Effector memory CD8-positive, alpha-beta T cell (primary cell): ENCODE results near the gene CES2.
A peak's percentile ranks its signal among the peaks of the same experiment; 100 is the strongest.
"Not testable (repeated sequence)": the region's sequence is repeated elsewhere in the genome, so short reads cannot be mapped to it uniquely, and the experiment has no call there.

Experiments
- ATAC-seq: fragments of 150-1000 bp; cut with Tn5 transposase; replicated peaks from 2 replicates; pipeline ENCODE4 v1.10.0; 2021; ENCODE audit warnings: mild to moderate bottlenecking, moderate library complexity
- DNase-seq, 3 experiments: peaks; one replicate each; pipeline ENCODE4 v3.0.0; 2021
- H3K27ac Mint-ChIP-seq, 2 donors: one replicate each; pipeline ENCODE4 v1.8.0; 2022; ENCODE audit warnings: mild to moderate bottlenecking in 2 of 2, mixed read lengths in 2 of 2, moderate library complexity in 2 of 2
- H3K27me3 Mint-ChIP-seq, 2 donors: one replicate each; pipeline ENCODE4 v1.8.0; 2022; ENCODE audit warnings: mixed read lengths in 2 of 2
- H3K36me3 Mint-ChIP-seq: one replicate; pipeline ENCODE4 v1.8.0; 2022; ENCODE audit warnings: mild to moderate bottlenecking, moderate library complexity, mixed read lengths; ENCODE audit not compliant: insufficient read depth
- H3K4me1 Mint-ChIP-seq, 2 donors: one replicate each; pipeline ENCODE4 v1.8.0; 2022; ENCODE audit warnings: low read depth in 2 of 2, mixed read lengths in 2 of 2
- H3K4me3 Mint-ChIP-seq, 2 donors: one replicate each; pipeline ENCODE4 v1.8.0; 2022; ENCODE audit warnings: mild to moderate bottlenecking in 2 of 2, mixed read lengths in 2 of 2, moderate library complexity in 2 of 2
- H3K9me3 Mint-ChIP-seq, 2 donors: one replicate each; pipeline ENCODE4 v1.8.0; 2022; ENCODE audit warnings: mixed read lengths in 2 of 2

Gene CES2

DNA sequence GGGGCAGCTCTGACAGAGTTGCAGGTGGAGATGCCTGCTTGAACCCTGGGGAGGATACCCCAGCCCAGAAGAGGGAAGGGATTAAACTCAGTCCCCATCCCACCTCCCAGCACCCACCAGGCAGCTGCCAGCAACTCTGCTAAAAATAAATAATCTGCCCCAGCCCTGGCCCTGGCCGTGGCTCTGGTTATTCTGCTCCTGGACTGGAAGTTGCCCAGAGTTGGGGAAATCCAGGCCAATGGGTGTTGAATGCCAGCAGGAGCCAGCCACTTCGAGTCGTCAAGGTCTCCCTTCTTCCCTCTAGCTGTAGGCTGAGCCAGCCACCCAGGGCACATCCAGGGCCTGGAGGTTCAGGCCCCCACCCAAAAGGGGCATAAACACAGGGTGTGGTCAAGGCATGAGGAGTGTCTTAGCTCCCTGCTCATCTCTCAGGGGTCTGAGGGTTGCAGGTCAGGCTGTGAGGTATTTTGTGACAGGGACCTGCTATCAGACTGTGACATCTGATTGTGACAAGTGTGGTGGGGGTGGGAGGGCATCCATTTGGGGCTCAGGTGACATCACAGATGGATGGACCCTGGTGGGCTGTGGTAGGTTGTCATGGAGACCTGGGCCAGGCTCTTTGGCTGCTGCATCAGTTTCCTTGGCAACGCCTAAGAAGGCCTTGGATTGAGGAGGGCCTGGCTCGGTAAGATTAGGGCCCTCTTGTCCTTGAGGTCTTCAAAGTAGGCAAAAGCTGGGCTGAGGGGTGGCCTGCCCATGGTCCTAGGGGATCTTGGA is 9.0 kb upstream of the CES2 start:
- ATAC-seq (no peak), DNase-seq (no peak)
- Mint-ChIP-seq H3K9me3 (no peaks in the 10 kb centered on the region), H3K4me1 (peaks cover 0 to 11% of the 10 kb centered on the region in 2 donors), H3K36me3 (peaks cover 5% of the 10 kb centered on the region), H3K27me3 (peaks cover 25 to 42% of the 10 kb centered on the region in 2 donors), H3K27ac (peak overlapping the region in 1 of 2 donors; percentile 59), H3K4me3 (peak overlapping the region; percentile 68 to 75)

- no peaks in the 10 kb centered on the region for H3K9me3 Mint-ChIP-seq
- H3K36me3 Mint-ChIP-seq: peaks cover 9% of the 10 kb centered on the region
- ATAC-seq (no peak), DNase-seq (no peak)
- H3K4me1 Mint-ChIP-seq: peaks cover 4 to 13% of the 10 kb centered on the region in 2 donors
- peaks cover 25 to 37% of the 10 kb centered on the region in 2 donors for H3K27me3 Mint-ChIP-seq
- no peak overlapping the region for H3K4me3 Mint-ChIP-seq
- no peak overlapping the region for H3K27ac Mint-ChIP-seq
These were observed 8.3 kb upstream of the CES2 start for GRCh38 chr16:66926961-66927436.

DNA sequence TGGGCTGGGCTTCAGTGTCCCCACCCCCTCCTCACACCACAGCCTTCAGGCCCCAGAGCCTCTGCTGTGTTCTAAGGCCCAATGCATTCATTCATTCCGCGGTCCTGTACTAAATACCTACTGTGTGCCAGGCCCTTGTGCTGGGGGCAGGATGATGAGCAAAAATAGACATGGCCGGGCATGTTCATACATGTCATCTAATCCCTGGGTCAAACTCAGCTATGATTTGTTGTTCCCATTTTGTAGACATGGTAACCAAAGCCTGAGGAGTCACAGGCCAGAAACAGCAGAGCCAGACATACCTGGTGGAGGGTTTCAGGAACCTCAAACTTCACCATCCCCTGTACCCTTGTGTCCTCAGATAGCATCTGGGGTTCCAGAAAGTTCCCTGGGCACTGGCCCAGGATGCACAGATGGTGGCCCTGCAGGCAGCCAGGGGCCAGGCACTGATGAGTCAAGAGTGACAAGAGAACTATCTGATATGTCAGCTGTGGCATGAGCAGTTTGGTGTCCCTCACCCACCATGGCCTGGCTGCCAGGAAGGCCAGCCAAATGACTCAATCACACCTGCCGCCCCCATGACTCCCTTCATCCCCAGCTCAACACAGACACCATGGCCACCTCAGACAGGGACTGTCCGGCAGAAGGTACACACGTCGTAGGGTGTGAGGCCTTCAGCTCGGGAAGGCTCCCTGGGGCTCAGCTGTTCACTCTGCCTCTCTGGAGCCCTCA is 7.2 kb upstream of the CES2 start:
- ATAC-seq (no peak), DNase-seq (no peak)
- Mint-ChIP-seq H3K27me3 (peaks cover 22 to 33% of the 10 kb centered on the region in 2 donors), H3K27ac (peak overlapping the region in 1 of 2 donors; percentile 49), H3K36me3 (peaks cover 16% of the 10 kb centered on the region), H3K9me3 (no peaks in the 10 kb centered on the region), H3K4me3 (no peak overlapping the region), H3K4me1 (peaks cover 15 to 24% of the 10 kb centered on the region in 2 donors)

DNA sequence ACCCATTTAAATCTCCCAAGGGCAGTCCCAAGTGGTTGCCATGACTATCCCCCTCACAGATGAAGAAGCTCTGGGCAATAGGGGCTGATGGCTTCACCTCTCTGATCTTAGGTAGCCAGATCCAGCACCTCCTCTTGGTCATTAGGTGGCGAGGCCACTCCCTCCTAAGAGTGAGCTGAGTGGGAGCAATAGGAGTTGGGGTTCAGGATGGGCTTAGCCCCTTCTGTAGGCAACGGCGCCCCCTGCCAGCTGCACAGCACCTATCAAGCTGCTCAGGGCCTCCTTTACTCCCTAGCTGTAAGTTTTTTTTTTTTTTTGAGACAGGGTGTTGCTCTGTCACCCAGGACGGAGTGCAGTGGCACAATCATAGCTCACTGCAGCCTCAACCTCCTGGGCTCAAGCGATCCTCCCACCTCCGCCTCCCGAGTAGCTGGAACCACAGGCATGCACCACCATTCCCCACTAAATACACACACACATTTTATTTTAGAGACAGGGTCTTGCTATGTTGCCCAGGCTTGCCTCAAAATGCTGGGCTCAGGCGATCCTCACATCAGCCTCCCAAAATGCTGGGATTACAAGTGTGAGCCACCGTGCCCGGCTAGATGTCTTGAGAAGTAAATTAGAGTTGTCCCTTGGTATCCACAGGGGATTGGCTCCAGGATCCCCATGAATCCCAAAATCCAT is 6.5 kb upstream of the CES2 start:
- Mint-ChIP-seq H3K36me3 (peaks cover 23% of the 10 kb centered on the region), H3K27me3 (peaks cover 15 to 26% of the 10 kb centered on the region in 2 donors), H3K27ac (peak overlapping the region in 1 of 2 donors; percentile 49), H3K4me1 (peaks cover 23 to 31% of the 10 kb centered on the region in 2 donors), H3K4me3 (no peak overlapping the region), H3K9me3 (no peaks in the 10 kb centered on the region)
- DNase-seq (peak in 1 of 3 experiments; percentile 21), ATAC-seq (peak; percentile 27)

DNA sequence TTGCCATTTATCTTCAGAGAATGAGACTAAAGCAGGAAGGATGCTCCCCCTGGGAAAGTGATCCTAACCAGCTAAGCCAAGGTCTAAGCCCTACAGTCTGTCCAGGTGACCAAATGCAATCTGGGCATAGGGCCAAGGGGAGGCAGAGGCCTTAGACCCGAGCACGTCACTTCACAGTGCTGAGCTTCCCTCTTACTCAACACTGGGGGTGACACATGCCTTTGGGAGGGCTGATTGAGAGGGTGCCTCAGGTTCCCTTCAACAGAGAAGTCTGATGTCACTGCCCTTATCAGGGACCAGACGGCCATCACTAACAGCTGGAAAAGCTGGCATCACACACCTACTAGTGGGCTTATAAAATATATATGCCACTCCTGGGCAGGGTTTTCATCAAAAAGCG is 5.1 kb upstream of the CES2 start:
- peaks cover 9 to 12% of the 10 kb centered on the region in 2 donors for H3K27me3 Mint-ChIP-seq
- peaks cover 34 to 38% of the 10 kb centered on the region in 2 donors for H3K4me1 Mint-ChIP-seq

DNA sequence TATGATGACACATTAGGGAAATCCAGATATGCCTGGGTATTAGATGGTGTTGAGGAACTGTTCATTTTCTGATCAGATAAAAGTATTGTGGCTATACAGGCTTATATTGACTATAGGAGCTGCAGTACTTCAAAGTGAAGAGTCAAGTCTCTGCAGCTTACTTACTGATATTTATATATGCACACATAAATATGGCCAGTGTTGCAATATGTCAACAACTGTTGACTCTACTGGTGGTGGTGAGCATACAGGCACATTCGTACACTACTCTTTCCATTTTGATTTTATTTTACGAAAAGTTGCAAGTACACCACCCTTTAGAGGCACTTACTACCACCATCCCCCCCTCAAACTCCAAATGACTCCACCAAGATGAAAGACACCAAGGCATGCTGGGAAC is 3.7 kb upstream of the CES2 start:
- Mint-ChIP-seq H3K9me3 (no peaks in the 10 kb centered on the region), H3K4me3 (no peak overlapping the region), H3K36me3 (peaks cover 33% of the 10 kb centered on the region), H3K4me1 (peaks cover 43 to 48% of the 10 kb centered on the region in 2 donors), H3K27me3 (no peaks in the 10 kb centered on the region), H3K27ac (peak overlapping the region in 1 of 2 donors; percentile 98)
- ATAC-seq: no peak
- no peak for DNase-seq

More for the DNA sequence above, 5.1 kb upstream of the CES2 start:
- DNase-seq (no peak), ATAC-seq (no peak)
- H3K36me3 Mint-ChIP-seq: peaks cover 33% of the 10 kb centered on the region
- peak overlapping the region in 1 of 2 donors; percentile 41 for H3K27ac Mint-ChIP-seq
- no peak overlapping the region for H3K4me3 Mint-ChIP-seq
- H3K9me3 Mint-ChIP-seq: no peaks in the 10 kb centered on the region

GRCh38 chr16:66932076-66932475 is 3.2 kb upstream of the CES2 start:
- Mint-ChIP-seq H3K27me3 (no peaks in the 10 kb centered on the region), H3K4me3 (peak overlapping the region in 1 of 2 donors; percentile 100), H3K4me1 (peaks cover 45 to 51% of the 10 kb centered on the region in 2 donors), H3K36me3 (peaks cover 33% of the 10 kb centered on the region), H3K9me3 (no peaks in the 10 kb centered on the region), H3K27ac (peak overlapping the region; percentile 98)
- DNase-seq: no peak
- no peak for ATAC-seq

DNA sequence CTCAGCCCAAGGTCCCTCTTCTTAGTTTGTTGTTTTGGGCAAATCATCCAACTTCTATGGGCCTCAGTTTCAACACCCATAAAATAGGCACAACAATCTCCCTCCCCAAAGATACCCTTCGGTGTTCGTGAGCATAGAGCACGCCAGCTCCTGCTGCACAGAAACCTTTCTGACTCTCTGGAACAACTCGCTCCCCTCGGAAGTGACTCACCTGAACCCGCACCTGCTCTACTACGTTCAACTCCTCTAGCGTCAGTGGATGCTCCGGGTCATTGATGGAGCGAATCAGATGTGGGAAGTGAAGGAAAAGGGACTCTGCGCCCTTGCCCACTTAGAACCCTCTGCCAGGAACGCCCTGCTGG is 1.6 kb upstream of the CES2 start:
- Mint-ChIP-seq H3K4me1 (peaks cover 46 to 57% of the 10 kb centered on the region in 2 donors), H3K9me3 (no peaks in the 10 kb centered on the region), H3K27ac (peak overlapping the region; percentile 98), H3K36me3 (peaks cover 38% of the 10 kb centered on the region), H3K4me3 (peak overlapping the region; percentile 99 to 100), H3K27me3 (no peaks in the 10 kb centered on the region)
- peak; percentile 40 for ATAC-seq
- peak in 1 of 3 experiments; percentile 10 for DNase-seq

DNA sequence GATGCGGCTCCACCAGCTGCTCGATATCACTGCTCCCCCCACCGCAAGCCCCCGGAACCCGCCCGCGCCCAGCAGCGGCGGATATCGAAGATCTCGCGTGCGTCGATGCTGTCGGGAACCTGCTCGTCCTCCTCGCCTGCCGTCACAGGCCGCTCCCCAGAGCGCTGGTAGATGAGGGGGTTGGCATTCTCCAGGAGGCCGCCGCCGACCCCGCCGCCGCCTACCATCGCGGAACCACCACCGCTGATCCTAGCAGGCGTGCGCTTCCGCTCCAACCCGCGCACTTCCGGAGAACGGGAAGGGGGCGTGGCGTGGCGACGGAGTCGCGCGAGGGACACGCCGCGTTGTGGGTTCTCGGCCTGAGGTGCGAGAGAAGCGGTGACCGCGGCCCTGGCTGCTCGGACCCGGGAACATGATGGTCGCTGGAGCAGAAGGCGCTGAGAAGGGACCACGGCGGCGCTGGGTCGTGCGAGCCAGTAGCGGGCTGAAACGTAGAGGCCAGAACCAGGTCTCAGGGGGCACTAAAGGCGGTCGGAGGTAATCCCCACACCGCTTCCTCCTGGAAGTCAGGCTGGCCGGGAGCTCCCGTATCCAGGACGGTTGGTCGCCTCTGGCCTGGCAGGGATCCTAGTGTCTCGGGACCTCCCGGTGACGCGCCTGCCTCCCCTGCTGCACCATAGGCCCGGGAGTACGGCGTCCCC is 1.0 kb upstream of the CES2 start, which contains the start of gene CIAO2B:
CIAO2B (minus strand) TSS at position 265 of the 701 bp plus-strand sequence; CDS start at position 227, 38 bp downstream.
- Mint-ChIP-seq H3K36me3 (peaks cover 38% of the 10 kb centered on the region), H3K4me3 (peak within 1 kb of the TSS; percentile 99 to 100), H3K9me3 (no peaks in the 10 kb centered on the region), H3K27me3 (no peaks in the 10 kb centered on the region), H3K4me1 (peaks cover 46 to 57% of the 10 kb centered on the region in 2 donors), H3K27ac (peak within 1 kb of the TSS; percentile 98)
- DNase-seq (peak; percentile 86 to 89 (median 88)), ATAC-seq (peak; percentile 93)

GRCh38 chr16:66934839-66935313 is 440 bp upstream of the CES2 start:
- H3K9me3 Mint-ChIP-seq, H3K27me3 Mint-ChIP-seq, DNase-seq, ATAC-seq: not testable (repeated sequence)
- Mint-ChIP-seq H3K4me3 (peak overlapping the region; percentile 99 to 100), H3K4me1 (peaks cover 46 to 57% of the 10 kb centered on the region in 2 donors), H3K27ac (peak overlapping the region; percentile 98), H3K36me3 (peaks cover 38% of the 10 kb centered on the region)

DNA sequence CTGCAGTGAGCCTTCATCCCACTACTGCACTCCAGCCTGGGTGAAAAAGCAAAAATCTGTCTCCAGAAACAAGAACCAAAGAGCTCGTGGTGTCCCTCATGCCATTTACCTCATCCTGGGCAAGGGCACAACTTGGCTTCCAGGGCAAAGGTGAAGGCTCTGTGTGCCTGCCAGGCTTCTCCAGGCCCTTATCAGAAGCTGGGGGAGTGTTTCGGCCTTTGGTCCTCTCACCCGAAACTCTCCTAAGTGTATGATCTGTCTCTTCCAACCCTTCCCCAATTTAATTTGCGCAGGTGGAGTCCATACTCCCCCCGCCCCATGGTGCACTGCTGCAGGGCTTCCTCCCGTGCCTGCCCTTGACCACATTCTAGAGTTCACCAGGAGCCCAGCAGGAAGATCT is 1.1 kb downstream of the CES2 start:
- Mint-ChIP-seq H3K9me3 (no peaks in the 10 kb centered on the region), H3K27ac (peak overlapping the region; percentile 67 to 98), H3K4me3 (peak overlapping the region; percentile 57 to 100), H3K36me3 (peaks cover 37% of the 10 kb centered on the region), H3K27me3 (no peaks in the 10 kb centered on the region), H3K4me1 (peaks cover 46 to 57% of the 10 kb centered on the region in 2 donors)
- DNase-seq: no peak
- no peak for ATAC-seq

GRCh38 chr16:66936889-66937554 is 1.7 kb downstream of the CES2 start:
- Mint-ChIP-seq H3K27me3 (no peaks in the 10 kb centered on the region), H3K4me1 (peaks cover 43 to 52% of the 10 kb centered on the region in 2 donors), H3K36me3 (peaks cover 38% of the 10 kb centered on the region), H3K4me3 (peak overlapping the region; percentile 57 to 100), H3K27ac (peak overlapping the region; percentile 38 to 67), H3K9me3 (no peaks in the 10 kb centered on the region)
- ATAC-seq: no peak
- DNase-seq: no peak
